K562 (cell line): ENCODE data around the gene SMG7. TPM values are rescaled to one million over a fixed set of nuclear protein-coding genes. Genes with fewer than 3 reads are reported as not detected.

ENCODE experiments used
- CC2D1A ChIP-seq: fragments of 450-650 bp; IDR thresholded peaks from 2 replicates; pipeline ENCODE4 v1.6.1; 2017; ENCODE audit warnings: mild to moderate bottlenecking
- DIDO1 ChIP-seq: fragments of 450-650 bp; IDR thresholded peaks from 2 replicates; pipeline ENCODE4 v1.6.1; 2016; ENCODE audit warnings: low read depth, missing biosample characterization, missing genetic modification characterization
- HDAC2 ChIP-seq: fragments of 450-650 bp; IDR thresholded peaks from 2 replicates; pipeline ENCODE4 v1.6.1; 2016; ENCODE audit warnings: mild to moderate bottlenecking
- MLX ChIP-seq, 2 experiments: fragments of 450-650 bp in 1 of 2; sonication (generic) in 1 of 2; formaldehyde crosslinking; conservative IDR thresholded peaks; 2 replicates each; pipeline versions ENCODE4 v1.4.0 to v1.8.1; 2020 to 2022; ENCODE audit warnings: mild to moderate bottlenecking in 1 of 2, missing genetic modification reagents in 1 of 2
- NCOA6 ChIP-seq: fragments of 450-650 bp; IDR thresholded peaks from 2 replicates; pipeline ENCODE4 v1.6.1; 2017; ENCODE audit warnings: mild to moderate bottlenecking
- NR3C1 ChIP-seq: sonication (generic); formaldehyde crosslinking; IDR thresholded peaks from 2 replicates; pipeline ENCODE4 v1.8.1; 2022; ENCODE audit warnings: missing genetic modification reagents
- PHF21A ChIP-seq: fragments of 450-650 bp; IDR thresholded peaks from 2 replicates; pipeline ENCODE4 v1.6.1; 2017; ENCODE audit warnings: low read depth, borderline replicate concordance
- POLR2B ChIP-seq: fragments of 450-650 bp; IDR thresholded peaks from 2 replicates; pipeline ENCODE4 v1.6.1; 2018; ENCODE audit warnings: low read depth; ENCODE audit not compliant: partially characterized antibody
- POLR3A ChIP-seq: IDR thresholded peaks from 2 replicates; pipeline ENCODE4 v1.6.1; 2011; ENCODE audit warnings: borderline replicate concordance, mild to moderate bottlenecking, moderate library complexity; ENCODE audit not compliant: insufficient read length, insufficient read depth; ENCODE audit errors: extremely low read depth
- PTTG1 ChIP-seq: fragments of 450-650 bp; IDR thresholded peaks from 2 replicates; pipeline ENCODE4 v1.6.1; 2016; ENCODE audit warnings: low read depth, mild to moderate bottlenecking, missing genetic modification characterization, missing compliant biosample characterization
- RNF219 ChIP-seq: fragments of 250-450 bp; sonication (Bioruptor Pico); IDR thresholded peaks from 2 replicates; pipeline ENCODE4 v1.5.0; 2022; ENCODE audit warnings: mild to moderate bottlenecking
- SLC30A9 ChIP-seq: fragments of 250-450 bp; sonication (Bioruptor Pico); IDR thresholded peaks from 2 replicates; pipeline ENCODE4 v1.8.0; 2022; ENCODE audit warnings: mild to moderate bottlenecking, moderate library complexity
- SMARCA4 ChIP-seq: fragments of 450-650 bp; IDR thresholded peaks from 2 replicates; pipeline ENCODE4 v1.6.1; 2016
- XRCC4 ChIP-seq: IDR thresholded peaks from one replicate; pipeline ENCODE4 v1.6.1; 2011; ENCODE audit not compliant: insufficient read depth, insufficient read length; ENCODE audit errors: extremely low read depth
- ZNF212 ChIP-seq: fragments of 450-650 bp; formaldehyde crosslinking; IDR thresholded peaks from 2 replicates; pipeline ENCODE4 v1.4.0; 2020; ENCODE audit warnings: mild to moderate bottlenecking
- ZNF217 ChIP-seq: sonication (generic); formaldehyde crosslinking; IDR thresholded peaks from 2 replicates; pipeline ENCODE4 v1.8.0; 2022; ENCODE audit warnings: mild to moderate bottlenecking, missing genetic modification reagents
- ZZZ3 ChIP-seq: fragments of 450-650 bp; IDR thresholded peaks from 2 replicates; pipeline ENCODE4 v1.6.1; 2016; ENCODE audit warnings: antibody characterized with exemption, mild to moderate bottlenecking, moderate library complexity
- polyA plus RNA-seq, 8 experiments: library from polyadenylated mRNA; depleted of rRNA in 4 of 8; stranded (reverse) in 5 of 8; unstranded in 3 of 8; fragments of >200 nt; fragmentation: Nextera tagmentation in 2 of 8; fragmentation: Illumina TruSeq in 1 of 8; extraction: Ambion mirVana in 2 of 8; extraction: Trizol in 1 of 8; gene quantifications; 2 replicates each; pipeline versions ENCODE4 v1.2.1 to v1.2.3, GENCODE V29; 2011 to 2014; ENCODE audit warnings: inconsistent platforms in 1 of 8, missing spikeins in 1 of 8
- total RNA-seq, 7 experiments: library from RNA; depleted of rRNA in 6 of 7; stranded (reverse); fragments of >200 nt in 6 of 7; fragmentation: Illumina TruSeq in 2 of 7; extraction: Trizol in 2 of 7; gene quantifications; 2 replicates each; pipeline versions ENCODE4 v1.2.1 to v1.2.3, GENCODE V29; 2011 to 2021; ENCODE audit warnings: low replicate concordance in 1 of 7
- TF ChIP-seq, protein P1 (sequence below): IDR thresholded peaks from 2 replicates; pipeline ENCODE4 v1.6.1; 2012; ENCODE audit warnings: low read depth, low read length, improper control_type of control experiment, borderline replicate concordance
- TF ChIP-seq, protein P2 (sequence below): fragments of 250-450 bp; sonication (Bioruptor Pico); IDR thresholded peaks from 2 replicates; pipeline ENCODE4 v1.8.0; 2022; ENCODE audit warnings: inconsistent platforms
- TF ChIP-seq, protein P3 (sequence below): IDR thresholded peaks from 3 replicates; pipeline ENCODE4 v1.6.1; 2011; ENCODE audit warnings: borderline replicate concordance, mild to moderate bottlenecking, moderate library complexity; ENCODE audit not compliant: insufficient read length; ENCODE audit errors: extremely low read depth

Gene SMG7
- total and polyA plus RNA-seq, 9 of the 15 experiments (the other 6 are each of a cell fraction or from before 2014, with no cell fraction given) = 12.4 to 74.6 (median 29.0) TPM

DNA sequence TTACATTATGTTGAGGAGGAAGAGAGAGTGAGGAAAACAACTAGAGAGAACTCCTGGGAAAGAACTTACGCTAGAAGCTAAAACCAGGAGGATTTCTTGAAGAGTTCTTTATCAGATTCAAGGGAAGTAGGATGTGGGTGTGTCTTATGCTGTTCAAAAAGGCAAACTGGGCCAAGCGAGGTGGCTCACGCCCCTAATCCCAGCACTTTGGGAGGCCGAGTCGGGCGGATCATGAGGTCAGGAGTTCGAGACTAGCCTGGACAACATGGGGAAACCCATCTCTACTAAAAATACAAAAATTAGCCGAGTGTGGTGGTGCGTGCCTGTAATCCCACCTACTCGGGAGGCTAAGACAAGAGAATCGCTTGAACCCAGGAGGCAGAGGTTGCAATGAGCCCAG is 23.1 kb downstream of the SMG7 start (continued):
- TF ChIP-seq, protein P1, sequence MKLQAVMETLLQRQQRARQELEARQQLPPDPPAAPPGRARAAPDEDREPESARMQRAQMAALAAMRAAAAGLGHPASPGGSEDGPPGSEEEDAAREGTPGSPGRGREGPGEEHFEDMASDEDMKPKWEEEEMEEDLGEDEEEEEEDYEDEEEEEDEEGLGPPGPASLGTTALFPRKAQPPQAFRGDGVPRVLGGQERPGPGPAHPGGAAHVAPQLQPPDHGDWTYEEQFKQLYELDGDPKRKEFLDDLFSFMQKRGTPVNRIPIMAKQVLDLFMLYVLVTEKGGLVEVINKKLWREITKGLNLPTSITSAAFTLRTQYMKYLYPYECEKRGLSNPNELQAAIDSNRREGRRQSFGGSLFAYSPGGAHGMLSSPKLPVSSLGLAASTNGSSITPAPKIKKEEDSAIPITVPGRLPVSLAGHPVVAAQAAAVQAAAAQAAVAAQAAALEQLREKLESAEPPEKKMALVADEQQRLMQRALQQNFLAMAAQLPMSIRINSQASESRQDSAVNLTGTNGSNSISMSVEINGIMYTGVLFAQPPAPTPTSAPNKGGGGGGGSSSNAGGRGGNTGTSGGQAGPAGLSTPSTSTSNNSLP = no peak
- no peak for TF ChIP-seq PHF21A
- TF ChIP-seq NCOA6 = no peak
- TF ChIP-seq SLC30A9 (CRISPR knock-in tag) = no peak
- TF ChIP-seq, protein P2, sequence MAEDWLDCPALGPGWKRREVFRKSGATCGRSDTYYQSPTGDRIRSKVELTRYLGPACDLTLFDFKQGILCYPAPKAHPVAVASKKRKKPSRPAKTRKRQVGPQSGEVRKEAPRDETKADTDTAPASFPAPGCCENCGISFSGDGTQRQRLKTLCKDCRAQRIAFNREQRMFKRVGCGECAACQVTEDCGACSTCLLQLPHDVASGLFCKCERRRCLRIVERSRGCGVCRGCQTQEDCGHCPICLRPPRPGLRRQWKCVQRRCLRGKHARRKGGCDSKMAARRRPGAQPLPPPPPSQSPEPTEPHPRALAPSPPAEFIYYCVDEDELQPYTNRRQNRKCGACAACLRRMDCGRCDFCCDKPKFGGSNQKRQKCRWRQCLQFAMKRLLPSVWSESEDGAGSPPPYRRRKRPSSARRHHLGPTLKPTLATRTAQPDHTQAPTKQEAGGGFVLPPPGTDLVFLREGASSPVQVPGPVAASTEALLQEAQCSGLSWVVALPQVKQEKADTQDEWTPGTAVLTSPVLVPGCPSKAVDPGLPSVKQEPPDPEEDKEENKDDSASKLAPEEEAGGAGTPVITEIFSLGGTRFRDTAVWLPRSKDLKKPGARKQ (CRISPR knock-in tag) = no peak
- no peak for TF ChIP-seq MLX (CRISPR knock-in tag; conservative IDR thresholded peaks at IDR 0.05)
- no peak for TF ChIP-seq DIDO1 (tag)
- TF ChIP-seq POLR2B = no peak
- TF ChIP-seq PTTG1 (tag) = no peak
- TF ChIP-seq NR3C1 (CRISPR knock-in tag) = no peak
- TF ChIP-seq ZNF212 (CRISPR knock-in tag) = no peak
- TF ChIP-seq ZNF217 = no peak
- 0 out of 2 replicates have a peak, but pooled peaks have one; percentile 24 for TF ChIP-seq HDAC2
- TF ChIP-seq POLR3A = peak; percentile 6
- TF ChIP-seq, protein P3, sequence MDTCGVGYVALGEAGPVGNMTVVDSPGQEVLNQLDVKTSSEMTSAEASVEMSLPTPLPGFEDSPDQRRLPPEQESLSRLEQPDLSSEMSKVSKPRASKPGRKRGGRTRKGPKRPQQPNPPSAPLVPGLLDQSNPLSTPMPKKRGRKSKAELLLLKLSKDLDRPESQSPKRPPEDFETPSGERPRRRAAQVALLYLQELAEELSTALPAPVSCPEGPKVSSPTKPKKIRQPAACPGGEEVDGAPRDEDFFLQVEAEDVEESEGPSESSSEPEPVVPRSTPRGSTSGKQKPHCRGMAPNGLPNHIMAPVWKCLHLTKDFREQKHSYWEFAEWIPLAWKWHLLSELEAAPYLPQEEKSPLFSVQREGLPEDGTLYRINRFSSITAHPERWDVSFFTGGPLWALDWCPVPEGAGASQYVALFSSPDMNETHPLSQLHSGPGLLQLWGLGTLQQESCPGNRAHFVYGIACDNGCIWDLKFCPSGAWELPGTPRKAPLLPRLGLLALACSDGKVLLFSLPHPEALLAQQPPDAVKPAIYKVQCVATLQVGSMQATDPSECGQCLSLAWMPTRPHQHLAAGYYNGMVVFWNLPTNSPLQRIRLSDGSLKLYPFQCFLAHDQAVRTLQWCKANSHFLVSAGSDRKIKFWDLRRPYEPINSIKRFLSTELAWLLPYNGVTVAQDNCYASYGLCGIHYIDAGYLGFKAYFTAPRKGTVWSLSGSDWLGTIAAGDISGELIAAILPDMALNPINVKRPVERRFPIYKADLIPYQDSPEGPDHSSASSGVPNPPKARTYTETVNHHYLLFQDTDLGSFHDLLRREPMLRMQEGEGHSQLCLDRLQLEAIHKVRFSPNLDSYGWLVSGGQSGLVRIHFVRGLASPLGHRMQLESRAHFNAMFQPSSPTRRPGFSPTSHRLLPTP = peak; percentile 10
- no peak for TF ChIP-seq SMARCA4
- no peak for TF ChIP-seq XRCC4
- TF ChIP-seq ZZZ3 = no peak
- no peak for TF ChIP-seq RNF219 (CRISPR knock-in tag)
- TF ChIP-seq CC2D1A = peak; percentile 62
